Head of caudate nucleus (tissue), 42 donors: ENCODE measurements around the gene CACNA1B.
"Not testable (repeated sequence)": the region's sequence is repeated elsewhere in the genome, so short reads cannot be mapped to it uniquely, and the experiment has no call there.

ENCODE experiments used
- DNase-seq, 42 donors: peaks; one replicate each; pipeline versions ENCODE4 v3.0.0 to v3.0.0-alpha.2; 2020 to 2021; ENCODE audit warnings: mixed read lengths in 7 of 42
- intact Hi-C: fragments of 100-400 bp; cut with DNase I; formaldehyde crosslinking; loops from one replicate; pipeline ENCODE4 v1.15.0; 2022

Gene CACNA1B

GRCh38 chr9:138082918-138083636, 205.5 kb downstream of the CACNA1B start:
- intact Hi-C loops: no loop called here
- peak in 14 of 42 donors; percentile 1 to 29 (median 8) for DNase-seq

- intact Hi-C loops: no loop called here
- peak in 9 of 42 donors; percentile 2 to 24 (median 7) for DNase-seq
These were observed 206.3 kb downstream of the CACNA1B start for GRCh38 chr9:138083873-138084272.

DNA sequence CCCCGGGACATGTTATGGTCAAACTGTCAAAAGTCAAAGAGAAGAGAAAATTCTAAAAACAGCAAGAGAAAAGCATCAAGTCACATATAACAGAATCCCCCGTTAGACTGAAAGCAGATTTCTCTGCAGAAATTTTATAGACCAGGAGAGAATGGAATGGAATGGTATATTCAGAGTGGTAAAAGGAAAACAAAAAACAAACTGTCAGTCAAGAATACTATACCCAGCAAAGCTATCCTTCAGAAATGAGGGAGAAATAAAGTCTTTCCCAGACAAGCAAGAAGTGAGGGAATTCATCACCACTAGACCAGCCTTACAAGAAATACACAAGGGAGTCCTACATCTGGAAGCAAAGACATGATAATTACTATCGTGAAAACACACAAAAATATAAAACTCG, 208.0 kb downstream of the CACNA1B start:
- intact Hi-C loops: no loop called here
- no peak for DNase-seq

- peak in 6 of 42 donors; percentile 1 to 6 (median 4) for DNase-seq
- intact Hi-C loops: not testable (repeated sequence)
These were observed 214.5 kb downstream of the CACNA1B start for GRCh38 chr9:138092057-138092456.

DNA sequence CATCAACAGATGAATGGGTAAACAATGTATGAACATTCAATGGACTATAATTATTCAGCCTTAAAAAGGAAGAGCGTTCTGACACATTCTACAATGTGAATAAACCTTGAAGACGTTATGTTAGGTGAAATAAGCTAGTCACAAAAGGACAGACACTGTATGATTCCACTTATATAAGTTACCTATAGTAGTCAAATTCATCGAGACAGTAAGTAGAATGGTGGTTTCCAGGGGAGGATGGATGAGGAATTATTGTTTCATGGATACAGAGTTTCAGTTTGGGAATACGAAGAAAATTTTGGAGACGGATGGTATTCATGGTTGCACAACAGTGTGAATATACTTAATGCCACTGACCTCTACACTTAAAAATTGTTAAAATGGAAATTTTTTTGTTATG, 216.4 kb downstream of the CACNA1B start:
- intact Hi-C loops: no loop called here

GRCh38 chr9:138095813-138096518, 218.4 kb downstream of the CACNA1B start:
- DNase-seq: peak in 12 of 42 donors; percentile 2 to 21 (median 5)
- intact Hi-C loops: no loop called here

More for the DNA sequence above, 216.4 kb downstream of the CACNA1B start:
- DNase-seq: no peak

DNA sequence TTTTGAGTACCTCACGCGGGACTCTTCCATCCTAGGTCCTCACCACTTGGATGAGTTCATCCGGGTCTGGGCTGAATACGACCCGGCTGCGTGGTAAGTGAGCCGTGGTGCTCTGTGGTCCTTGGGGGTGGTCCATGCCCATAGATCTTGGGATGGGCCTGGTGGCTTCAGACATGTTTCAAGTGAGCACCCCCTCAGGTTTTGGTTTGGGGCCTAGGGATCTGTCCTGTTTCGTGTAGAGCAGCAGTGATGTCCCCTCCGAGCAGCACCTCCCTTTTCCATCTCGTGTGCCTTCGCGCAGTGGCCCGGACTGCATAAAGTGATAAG, 218.9 kb downstream of the CACNA1B start:
- peak in 13 of 42 donors; percentile 1 to 28 (median 5) for DNase-seq
- intact Hi-C loops: no loop called here

DNA sequence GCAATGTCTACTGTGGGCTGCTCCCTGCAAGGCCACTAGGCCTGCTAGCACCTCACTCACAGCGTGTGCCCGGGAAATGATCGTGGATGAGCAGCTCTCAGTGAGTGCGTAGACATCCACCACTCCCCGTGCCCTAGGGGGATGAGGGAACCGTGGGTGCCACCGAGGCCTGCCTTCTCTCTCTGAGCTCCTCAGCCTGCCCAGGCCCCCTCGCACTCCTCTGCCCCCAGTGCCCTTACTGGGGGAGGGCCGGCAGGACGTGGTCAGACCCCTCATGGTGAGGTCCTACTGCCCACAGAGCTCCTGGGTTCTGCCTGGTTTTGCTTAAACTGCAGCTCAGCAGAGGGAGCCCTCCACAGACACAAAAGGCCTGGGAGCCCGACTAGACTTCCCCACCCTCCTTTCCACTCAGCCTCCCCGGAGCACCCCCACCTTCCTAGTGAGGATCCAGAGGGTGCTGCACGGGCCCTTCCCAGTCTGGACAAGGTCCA, 220.0 kb downstream of the CACNA1B start:
- intact Hi-C loops: no loop called here
- peak in 17 of 42 donors; percentile 4 to 32 (median 10) for DNase-seq

GRCh38 chr9:138098116-138098907, 220.7 kb downstream of the CACNA1B start:
- peak in 17 of 42 donors; percentile 1 to 29 (median 7) for DNase-seq
- intact Hi-C loops: no loop called here

DNA sequence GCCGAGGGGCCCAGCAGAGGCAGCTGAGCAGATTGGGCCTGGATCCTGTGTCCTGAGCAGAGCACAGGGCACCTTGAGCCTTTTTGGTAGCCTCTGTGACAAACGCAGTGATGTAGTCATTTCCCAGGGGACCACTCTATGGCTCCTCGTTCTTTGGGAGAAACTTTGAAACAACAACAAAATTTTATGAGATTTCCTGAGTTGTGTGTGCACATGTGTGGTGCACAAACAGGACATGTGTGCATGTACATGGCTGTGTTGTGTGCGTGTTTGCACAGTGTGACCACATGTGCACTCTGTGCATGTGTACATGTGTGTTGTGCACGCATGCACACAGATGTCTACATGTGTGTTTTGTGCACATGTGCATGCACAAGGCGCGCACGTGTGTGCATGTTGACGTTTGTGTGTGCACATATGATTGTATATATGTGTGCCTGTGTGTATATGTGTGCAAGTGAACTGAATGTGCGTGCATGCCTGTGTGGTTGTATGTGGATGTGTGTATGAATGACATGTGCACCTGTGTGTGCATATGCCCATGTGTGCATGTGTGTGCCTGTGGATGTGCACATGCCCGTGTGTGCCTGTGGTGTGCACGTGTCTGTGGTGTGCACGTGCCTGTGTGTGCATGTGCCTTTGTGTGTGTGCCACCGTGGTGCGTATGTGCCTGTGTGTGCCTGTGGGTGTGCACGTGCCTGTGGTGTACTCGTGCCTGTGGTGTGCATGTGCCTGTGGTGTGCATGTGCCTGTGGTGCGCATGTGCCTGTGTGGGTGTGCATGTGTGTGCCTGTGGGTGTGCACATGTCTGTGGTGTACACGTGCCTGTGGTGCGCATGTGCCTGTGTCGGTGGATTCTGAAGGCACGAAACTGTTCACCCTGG, 221.6 kb downstream of the CACNA1B start:
- peak in 22 of 42 donors; percentile 1 to 59 (median 37) for DNase-seq
- intact Hi-C loops: no loop called here

DNA sequence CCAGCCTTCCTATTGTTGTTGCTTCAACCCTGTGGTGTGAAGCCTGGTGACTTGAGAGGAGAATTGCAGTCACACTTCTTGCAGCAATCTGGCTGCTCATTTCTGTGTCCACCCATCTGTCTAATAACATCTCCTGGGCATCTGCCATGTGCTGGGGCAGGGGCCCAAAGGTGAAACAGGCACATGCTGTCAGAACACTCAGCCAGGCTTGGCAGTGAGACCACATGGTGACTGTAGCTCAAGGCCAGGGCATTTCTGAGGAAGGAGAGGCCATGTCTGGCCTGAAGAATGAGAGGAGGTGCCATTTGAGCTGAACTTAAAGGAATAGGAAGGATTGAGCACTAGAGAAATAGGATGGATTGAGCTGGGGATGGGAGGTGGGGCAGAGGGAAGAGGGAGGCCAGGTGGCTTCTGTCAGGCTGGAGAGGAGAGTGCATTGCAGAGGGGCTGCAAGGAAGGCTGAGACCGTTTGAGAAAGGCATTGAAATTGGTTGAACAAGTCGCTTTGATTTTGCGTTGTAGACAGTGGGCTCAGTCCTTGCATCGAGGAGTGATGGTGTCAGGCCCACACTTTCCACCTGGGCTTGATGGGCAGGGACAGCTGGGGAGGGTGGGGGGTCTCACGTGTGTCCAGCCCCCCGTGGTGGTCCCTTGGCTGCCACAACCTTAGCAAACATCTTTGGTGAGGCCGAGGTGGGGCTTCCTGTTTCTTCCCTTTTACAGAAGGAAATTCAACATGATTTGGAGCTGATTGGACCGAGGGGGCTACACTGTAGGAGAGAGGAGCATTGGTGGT, 222.4 kb downstream of the CACNA1B start:
- DNase-seq: peak in 11 of 42 donors; percentile 0 to 24 (median 6)
- intact Hi-C loops: no loop called here

DNA sequence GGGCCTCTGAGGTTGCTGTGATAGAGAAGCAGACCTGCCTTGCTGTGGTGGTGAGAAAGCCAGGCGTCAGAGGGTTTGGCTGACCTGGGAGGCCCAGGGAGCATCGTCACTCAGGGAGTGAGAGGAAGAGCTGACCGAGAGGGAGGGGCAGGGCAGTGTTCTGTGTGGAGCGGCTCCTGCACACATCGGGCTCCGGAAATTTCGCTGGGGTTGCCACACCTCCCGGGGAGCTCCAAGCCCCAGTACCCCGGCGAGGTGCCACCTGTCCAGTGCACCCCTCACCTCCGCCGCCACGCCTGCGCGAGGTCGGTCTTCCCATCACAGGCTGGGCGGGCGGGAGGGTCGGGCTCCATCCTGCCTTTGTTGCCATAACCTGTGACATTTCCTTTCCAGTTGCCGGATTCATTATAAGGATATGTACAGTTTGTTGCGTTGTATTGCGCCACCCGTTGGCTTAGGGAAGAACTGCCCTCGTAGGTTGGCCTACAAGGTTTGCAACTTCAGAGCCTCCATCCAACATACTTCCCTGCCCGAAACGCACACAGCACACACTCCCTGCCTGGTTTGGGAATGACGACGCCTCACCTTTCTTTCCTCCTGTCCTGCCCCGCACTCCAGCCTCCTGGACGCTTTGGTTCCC, 223.2 kb downstream of the CACNA1B start:
- intact Hi-C loops: no loop called here
- DNase-seq: peak in 13 of 42 donors; percentile 4 to 40 (median 14)

- DNase-seq: peak in 13 of 42 donors; percentile 5 to 22 (median 10)
- intact Hi-C loops: no loop called here
These were observed 224.1 kb downstream of the CACNA1B start for GRCh38 chr9:138101444-138102234.

GRCh38 chr9:138102246-138103051, 224.9 kb downstream of the CACNA1B start:
- intact Hi-C loops: no loop called here
- DNase-seq: peak in 10 of 42 donors; percentile 3 to 39 (median 12)

DNA sequence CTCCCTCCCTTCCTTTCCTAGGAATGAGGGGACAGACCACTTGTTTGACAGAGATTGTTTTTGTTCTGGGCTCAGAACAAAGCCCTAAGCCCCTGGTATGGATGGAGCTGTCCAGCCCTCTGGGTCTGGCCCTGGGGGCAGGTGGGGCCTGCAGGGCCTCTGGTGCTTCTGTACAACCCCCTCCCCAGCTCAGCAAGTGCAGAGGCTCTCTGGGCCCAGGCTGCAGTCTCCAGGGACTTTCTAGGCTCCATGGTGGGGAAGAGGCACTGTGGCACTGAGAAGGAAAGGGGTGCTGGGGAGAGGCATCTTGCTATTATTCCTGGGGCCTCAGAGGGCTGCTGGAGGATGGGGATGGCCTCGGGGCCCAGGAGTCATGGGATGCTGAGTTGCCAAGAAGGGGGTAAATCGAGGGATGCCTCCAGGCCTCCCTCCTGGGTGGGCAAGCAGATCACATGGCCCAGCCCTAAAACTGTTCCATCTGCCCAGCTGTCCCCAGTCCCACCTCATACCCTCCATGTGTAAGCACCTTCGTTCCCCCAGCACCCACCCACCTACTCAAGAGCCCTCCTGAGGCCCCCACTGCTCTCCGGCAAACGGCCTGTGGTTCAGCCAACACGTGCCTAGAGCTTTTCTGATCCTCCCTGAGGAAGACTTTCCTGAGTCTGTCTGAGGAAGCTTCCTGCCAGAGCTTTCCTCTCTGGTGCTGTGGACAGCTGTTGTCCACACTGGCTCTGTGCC, 225.7 kb downstream of the CACNA1B start:
- peak in 7 of 42 donors; percentile 0 to 35 (median 7) for DNase-seq
- intact Hi-C loops: no loop called here
